ENCODE data around the gene TCF12.
A peak's percentile ranks its signal among the peaks of the same experiment; 100 is the strongest.

Gene TCF12

GRCh38 chr15:57019496-57020160 lies 101.2 kb downstream of the TCF12 start:
- no peak for DNase-seq

- DNase-seq, result no peak
These were observed 107.0 kb downstream of the TCF12 start for GRCh38 chr15:57025264-57025926.

GRCh38 chr15:57026016-57026592 lies 107.7 kb downstream of the TCF12 start:
- peak in 1 of 2 experiments; percentile 70 for DNase-seq

GRCh38 chr15:57027596-57027995 lies 109.2 kb downstream of the TCF12 start:
- no peak for DNase-seq

GRCh38 chr15:57028176-57028575 lies 109.7 kb downstream of the TCF12 start:
- DNase-seq, result no peak

GRCh38 chr15:57030011-57030410 lies 111.6 kb downstream of the TCF12 start:
- DNase-seq, result no peak

- DNase-seq, result no peak
These were observed 112.6 kb downstream of the TCF12 start for GRCh38 chr15:57031082-57031481.

- no peak for DNase-seq
These were observed 113.2 kb downstream of the TCF12 start for GRCh38 chr15:57031605-57032004.

- DNase-seq, result no peak
These were observed 113.9 kb downstream of the TCF12 start for GRCh38 chr15:57032338-57032737.

GRCh38 chr15:57033715-57034439 lies 115.4 kb downstream of the TCF12 start:
- peak; percentile 37 to 87 for DNase-seq

- DNase-seq, result no peak
These were observed 116.2 kb downstream of the TCF12 start for GRCh38 chr15:57034613-57035012.

- DNase-seq, result peak in 1 of 2 experiments; percentile 3
These were observed 117.2 kb downstream of the TCF12 start for GRCh38 chr15:57035664-57036063.

GRCh38 chr15:57036352-57036751 lies 117.9 kb downstream of the TCF12 start:
- DNase-seq, result peak in 1 of 2 experiments; percentile 7

GRCh38 chr15:57037548-57037947 lies 119.1 kb downstream of the TCF12 start:
- no peak for DNase-seq

- no peak for DNase-seq
These were observed 119.6 kb downstream of the TCF12 start for GRCh38 chr15:57038040-57038439.

GRCh38 chr15:57038496-57038895 lies 120.1 kb downstream of the TCF12 start:
- no peak for DNase-seq

- DNase-seq, result peak; percentile 20 to 73
These were observed 123.0 kb downstream of the TCF12 start for GRCh38 chr15:57041416-57041815.

- DNase-seq, result no peak
These were observed 125.7 kb downstream of the TCF12 start for GRCh38 chr15:57044072-57044702.

- DNase-seq, result no peak
These were observed 126.5 kb downstream of the TCF12 start for GRCh38 chr15:57044970-57045369.

GRCh38 chr15:57045741-57046382 lies 127.4 kb downstream of the TCF12 start:
- no peak for DNase-seq

- DNase-seq, result no peak
These were observed 130.6 kb downstream of the TCF12 start for GRCh38 chr15:57048930-57049549.

- DNase-seq, result peak in 1 of 2 experiments; percentile 24
These were observed 135.0 kb downstream of the TCF12 start for GRCh38 chr15:57053470-57053869.

Measured in NCI-H2081 (cell line).